GM23248 (cell line): Measurements from ENCODE around the gene CCBE1.

Experiments used
- EZH2 ChIP-seq: fragments of 200-600 bp; sonication (generic); IDR thresholded peaks from 2 replicates; pipeline ENCODE4 v1.6.1; 2018; ENCODE audit warnings: antibody characterized with exemption, mild to moderate bottlenecking; ENCODE audit not compliant: insufficient read depth, poor library complexity, severe bottlenecking
- EZH2phosphoT487 ChIP-seq: fragments of 200-600 bp; sonication (generic); IDR thresholded peaks from 2 replicates; pipeline ENCODE4 v1.6.1; 2018; ENCODE audit warnings: antibody characterized with exemption, moderate library complexity, mild to moderate bottlenecking, low read depth; ENCODE audit not compliant: insufficient read depth

GRCh38 chr18:59395226-59396175 lies 301.7 kb downstream of the CCBE1 start:
- TF ChIP-seq EZH2phosphoT487: no peak
- TF ChIP-seq EZH2: no peak
